Nephron (organoid): ENCODE data around the gene RGS10.
"Not testable (repeated sequence)": the region's sequence is repeated elsewhere in the genome, so short reads cannot be mapped to it uniquely, and the experiment has no call there.

Source experiments
- H3K27ac Mint-ChIP-seq, 3 experiments: 2 replicates each; pipeline ENCODE4 v1.8.0; 2020; ENCODE audit warnings: mixed read lengths in 3 of 3, mild to moderate bottlenecking in 2 of 3, moderate library complexity in 1 of 3
- H3K27me3 Mint-ChIP-seq: 2 replicates; pipeline ENCODE4 v1.8.0; 2021; ENCODE audit warnings: low read depth, mild to moderate bottlenecking, moderate library complexity, mixed read lengths
- H3K36me3 Mint-ChIP-seq: 2 replicates; pipeline ENCODE4 v1.8.0; 2020; ENCODE audit warnings: low read depth, mixed read lengths
- H3K4me1 Mint-ChIP-seq: 2 replicates; pipeline ENCODE4 v1.8.0; 2020; ENCODE audit warnings: mixed read lengths
- H3K4me3 Mint-ChIP-seq, 3 experiments: 2 replicates each; pipeline ENCODE4 v1.8.0; 2020; ENCODE audit warnings: mild to moderate bottlenecking in 3 of 3, mixed read lengths in 3 of 3, moderate library complexity in 2 of 3
- H3K9me3 Mint-ChIP-seq: 2 replicates; pipeline ENCODE4 v1.8.0; 2020; ENCODE audit warnings: mixed read lengths
- TF ChIP-seq, protein P1 (sequence below), 3 experiments: fragments of 200-600 bp; sonication (generic); IDR thresholded peaks; one replicate each; pipeline ENCODE4 v1.5.0; 2021; ENCODE audit warnings: antibody characterized with exemption in 3 of 3; ENCODE audit not compliant: unreplicated experiment in 3 of 3

Gene RGS10

DNA sequence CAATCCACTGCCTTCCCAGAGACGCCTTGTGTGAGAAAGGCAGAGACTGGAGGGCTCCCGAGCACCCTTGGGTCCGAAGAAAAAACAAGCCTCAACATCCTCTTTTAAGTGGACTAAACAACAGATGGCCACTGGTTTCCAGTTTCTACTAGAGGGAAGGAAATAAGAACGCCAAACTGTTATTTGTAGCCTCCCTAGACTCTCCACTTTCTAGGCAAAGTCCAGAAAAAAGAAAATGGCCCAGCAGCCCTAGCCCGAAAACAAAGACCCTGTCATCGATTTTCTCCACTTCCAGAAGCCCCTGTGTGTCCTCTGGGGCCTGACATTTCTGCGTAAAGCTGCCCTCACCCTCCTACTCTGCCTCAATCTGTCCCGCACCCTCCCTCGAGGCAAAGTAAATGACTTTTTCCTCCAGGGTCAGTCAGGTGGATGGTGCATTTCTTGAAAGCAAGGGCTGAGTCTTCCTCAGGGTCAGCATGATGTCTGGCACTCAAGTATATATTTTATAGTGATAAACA is 6.0 kb downstream of the RGS10 start:
- Mint-ChIP-seq H3K4me3 (no peak overlapping the region), H3K27ac (peak overlapping the region in 1 of 3 experiments; percentile 33), H3K27me3 (peaks cover 65% of the 10 kb centered on the region), H3K36me3 (no peaks in the 10 kb centered on the region), H3K9me3 (no peaks in the 10 kb centered on the region), H3K4me1 (peaks cover 38% of the 10 kb centered on the region)
- TF ChIP-seq, protein P1, sequence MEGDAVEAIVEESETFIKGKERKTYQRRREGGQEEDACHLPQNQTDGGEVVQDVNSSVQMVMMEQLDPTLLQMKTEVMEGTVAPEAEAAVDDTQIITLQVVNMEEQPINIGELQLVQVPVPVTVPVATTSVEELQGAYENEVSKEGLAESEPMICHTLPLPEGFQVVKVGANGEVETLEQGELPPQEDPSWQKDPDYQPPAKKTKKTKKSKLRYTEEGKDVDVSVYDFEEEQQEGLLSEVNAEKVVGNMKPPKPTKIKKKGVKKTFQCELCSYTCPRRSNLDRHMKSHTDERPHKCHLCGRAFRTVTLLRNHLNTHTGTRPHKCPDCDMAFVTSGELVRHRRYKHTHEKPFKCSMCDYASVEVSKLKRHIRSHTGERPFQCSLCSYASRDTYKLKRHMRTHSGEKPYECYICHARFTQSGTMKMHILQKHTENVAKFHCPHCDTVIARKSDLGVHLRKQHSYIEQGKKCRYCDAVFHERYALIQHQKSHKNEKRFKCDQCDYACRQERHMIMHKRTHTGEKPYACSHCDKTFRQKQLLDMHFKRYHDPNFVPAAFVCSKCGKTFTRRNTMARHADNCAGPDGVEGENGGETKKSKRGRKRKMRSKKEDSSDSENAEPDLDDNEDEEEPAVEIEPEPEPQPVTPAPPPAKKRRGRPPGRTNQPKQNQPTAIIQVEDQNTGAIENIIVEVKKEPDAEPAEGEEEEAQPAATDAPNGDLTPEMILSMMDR (IDR thresholded peaks at IDR 0.05; ENCODE audit: unreplicated experiment in 3 of 3): no peak

DNA sequence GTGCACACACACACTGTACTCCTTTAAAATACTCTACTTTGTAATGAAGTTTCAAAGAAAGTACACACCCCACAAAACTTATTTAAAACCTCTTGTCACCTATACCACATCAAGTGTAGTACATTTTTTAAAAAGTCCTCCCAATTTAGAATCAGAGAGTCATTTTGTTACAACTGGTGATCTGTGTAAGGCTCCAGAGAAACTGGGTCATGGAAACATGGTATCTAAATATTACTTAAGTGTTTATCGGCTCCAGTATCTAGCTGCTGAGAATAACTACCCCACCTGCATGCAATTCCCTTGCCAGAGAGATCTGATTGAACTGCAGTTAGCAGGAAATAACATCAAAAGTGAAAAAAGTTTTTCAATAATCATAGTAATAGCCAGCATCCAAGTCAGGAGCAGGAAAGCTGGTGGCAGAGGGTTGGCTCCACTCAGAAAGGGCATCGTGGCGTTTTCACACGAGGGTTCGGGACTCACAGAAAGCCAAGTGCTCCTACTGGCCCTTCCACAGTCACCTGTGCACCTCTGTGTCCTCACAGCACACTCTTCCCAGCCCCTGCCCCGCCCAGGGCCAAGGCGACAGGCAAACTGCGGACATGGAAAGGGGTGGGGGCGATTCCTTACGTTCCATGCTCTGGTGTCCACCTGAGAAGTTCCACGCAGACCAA is 6.5 kb downstream of the RGS10 start:
- H3K27ac Mint-ChIP-seq: peak overlapping the region; percentile 18 to 60 (median 37)
- no peaks in the 10 kb centered on the region for H3K36me3 Mint-ChIP-seq
- TF ChIP-seq, protein P1 (IDR thresholded peaks at IDR 0.05; ENCODE audit: unreplicated experiment in 3 of 3): no peak
- no peaks in the 10 kb centered on the region for H3K9me3 Mint-ChIP-seq
- no peak overlapping the region for H3K4me3 Mint-ChIP-seq
- H3K27me3 Mint-ChIP-seq: peaks cover 59% of the 10 kb centered on the region
- H3K4me1 Mint-ChIP-seq: peaks cover 36% of the 10 kb centered on the region

DNA sequence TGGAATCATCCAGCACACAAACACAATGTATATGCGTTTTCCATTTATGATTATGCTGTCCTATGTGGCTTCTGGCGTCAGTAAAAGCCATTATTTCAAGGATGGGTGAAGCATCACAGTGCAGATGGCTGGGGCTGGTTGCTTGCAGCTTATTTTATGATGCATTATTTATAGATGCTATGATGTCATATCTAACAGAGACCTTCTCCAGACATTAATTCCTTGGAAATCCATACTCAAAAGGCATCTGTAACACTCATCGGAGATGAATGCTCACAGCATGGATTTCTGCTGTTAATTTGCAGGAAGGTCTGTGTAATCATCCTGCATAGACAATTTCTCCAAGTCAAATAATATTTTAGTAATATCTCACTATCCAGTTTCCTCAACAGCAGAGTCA is 7.2 kb downstream of the RGS10 start:
- no peaks in the 10 kb centered on the region for H3K36me3 Mint-ChIP-seq
- peak overlapping the region in 2 of 3 experiments; percentile 18 to 37 for H3K27ac Mint-ChIP-seq
- H3K27me3 Mint-ChIP-seq: peaks cover 52% of the 10 kb centered on the region
- TF ChIP-seq, protein P1 (IDR thresholded peaks at IDR 0.05; ENCODE audit: unreplicated experiment in 3 of 3): no peak
- no peak overlapping the region for H3K4me3 Mint-ChIP-seq
- H3K4me1 Mint-ChIP-seq: peaks cover 33% of the 10 kb centered on the region
- H3K9me3 Mint-ChIP-seq: no peaks in the 10 kb centered on the region

DNA sequence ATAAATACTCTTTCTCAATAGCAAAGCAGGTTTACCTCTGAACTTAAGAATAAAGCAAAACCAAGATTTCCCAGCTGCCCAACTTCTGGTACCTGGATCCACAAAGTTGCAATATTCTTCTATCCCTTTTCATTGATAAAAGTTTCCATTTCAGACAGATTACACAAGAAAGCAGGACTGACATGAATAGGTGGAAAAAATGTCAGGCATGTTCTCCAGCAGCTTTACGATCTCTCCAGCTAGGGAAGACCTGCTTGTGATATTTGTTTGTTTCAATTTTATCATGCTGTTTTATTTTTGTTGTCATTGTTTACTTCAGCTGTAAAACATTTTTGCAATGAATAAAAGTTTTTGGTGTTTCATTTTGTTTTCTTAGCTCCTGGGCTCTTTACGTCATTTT is 9.0 kb downstream of the RGS10 start:
- peaks cover 34% of the 10 kb centered on the region for H3K27me3 Mint-ChIP-seq
- H3K36me3 Mint-ChIP-seq: no peaks in the 10 kb centered on the region
- TF ChIP-seq, protein P1 (IDR thresholded peaks at IDR 0.05; ENCODE audit: unreplicated experiment in 3 of 3): no peak
- H3K9me3 Mint-ChIP-seq: no peaks in the 10 kb centered on the region
- no peak overlapping the region for H3K27ac Mint-ChIP-seq
- no peak overlapping the region for H3K4me3 Mint-ChIP-seq
- H3K4me1 Mint-ChIP-seq: peaks cover 33% of the 10 kb centered on the region

DNA sequence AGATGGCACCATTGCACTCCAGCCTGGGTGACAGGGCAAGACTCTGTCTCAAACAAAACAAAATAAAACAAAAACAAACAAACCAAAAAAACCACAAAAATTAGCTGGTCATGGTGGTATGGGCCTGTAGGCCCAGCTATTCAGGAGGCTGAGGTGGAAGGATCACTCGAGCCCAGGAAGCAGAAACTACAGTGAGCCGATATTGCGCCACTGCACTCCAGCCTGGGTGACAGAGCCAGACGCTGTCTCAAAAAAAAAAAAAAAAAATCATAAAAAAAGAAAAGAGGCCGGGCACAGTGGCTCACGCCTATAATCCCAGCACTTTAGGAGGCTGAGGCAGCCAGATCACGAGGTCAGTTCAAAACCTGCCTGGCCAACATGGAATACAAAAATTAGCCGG is 9.7 kb downstream of the RGS10 start:
- not testable (repeated sequence) for H3K36me3 Mint-ChIP-seq, H3K27ac Mint-ChIP-seq, H3K9me3 Mint-ChIP-seq, H3K4me3 Mint-ChIP-seq
- Mint-ChIP-seq H3K27me3 (peaks cover 28% of the 10 kb centered on the region), H3K4me1 (peaks cover 32% of the 10 kb centered on the region)

DNA sequence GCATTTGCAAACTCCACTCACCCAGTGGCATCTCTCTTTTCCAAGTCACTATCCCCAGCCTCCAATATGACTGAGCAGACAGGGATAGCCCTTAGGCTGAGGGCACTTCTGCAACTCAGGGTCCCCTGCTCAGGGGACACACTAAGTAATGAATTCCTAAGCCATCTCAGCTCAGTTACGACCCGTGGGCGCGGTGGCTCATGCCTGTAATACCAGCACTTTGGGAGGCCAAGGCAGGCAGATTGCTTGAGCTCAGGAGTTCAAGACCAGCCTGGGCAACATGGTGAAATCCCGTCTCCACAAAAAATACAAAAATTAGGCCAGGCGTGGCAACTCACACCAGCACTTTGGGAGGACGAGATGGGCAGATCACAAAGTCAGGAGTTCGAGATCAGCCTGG is 10.3 kb downstream of the RGS10 start:
- peaks cover 29% of the 10 kb centered on the region for H3K4me1 Mint-ChIP-seq
- H3K27ac Mint-ChIP-seq, H3K4me3 Mint-ChIP-seq: not testable (repeated sequence)

DNA sequence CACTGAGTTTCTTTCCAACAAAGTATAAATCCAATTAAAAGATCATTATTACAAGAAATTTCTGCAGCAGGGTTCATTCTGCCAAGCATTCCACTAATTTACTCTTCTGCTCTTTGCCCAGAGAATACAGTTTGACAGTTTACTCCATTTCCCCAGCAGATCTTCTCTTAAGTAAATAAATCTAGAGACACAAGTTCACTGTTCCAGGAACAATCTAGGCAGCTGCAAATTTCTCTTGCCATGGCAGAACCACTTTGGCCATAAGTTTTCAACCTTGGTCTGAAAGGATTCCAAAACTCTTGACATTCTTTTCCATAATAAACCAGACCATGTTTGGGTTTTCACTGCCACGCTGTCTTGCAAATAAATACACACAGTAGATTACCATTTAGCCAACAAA is 11.5 kb downstream of the RGS10 start:
- H3K4me3 Mint-ChIP-seq: no peak overlapping the region
- peak overlapping the region in 1 of 3 experiments; percentile 5 for H3K27ac Mint-ChIP-seq
- TF ChIP-seq, protein P1 (IDR thresholded peaks at IDR 0.05; ENCODE audit: unreplicated experiment in 3 of 3): no peak
- H3K27me3 Mint-ChIP-seq: peaks cover 19% of the 10 kb centered on the region
- no peaks in the 10 kb centered on the region for H3K9me3 Mint-ChIP-seq
- H3K36me3 Mint-ChIP-seq: no peaks in the 10 kb centered on the region
- peaks cover 32% of the 10 kb centered on the region for H3K4me1 Mint-ChIP-seq

More for the DNA sequence above, 10.3 kb downstream of the RGS10 start:
- H3K9me3 Mint-ChIP-seq, H3K36me3 Mint-ChIP-seq: not testable (repeated sequence)
- peaks cover 26% of the 10 kb centered on the region for H3K27me3 Mint-ChIP-seq

DNA sequence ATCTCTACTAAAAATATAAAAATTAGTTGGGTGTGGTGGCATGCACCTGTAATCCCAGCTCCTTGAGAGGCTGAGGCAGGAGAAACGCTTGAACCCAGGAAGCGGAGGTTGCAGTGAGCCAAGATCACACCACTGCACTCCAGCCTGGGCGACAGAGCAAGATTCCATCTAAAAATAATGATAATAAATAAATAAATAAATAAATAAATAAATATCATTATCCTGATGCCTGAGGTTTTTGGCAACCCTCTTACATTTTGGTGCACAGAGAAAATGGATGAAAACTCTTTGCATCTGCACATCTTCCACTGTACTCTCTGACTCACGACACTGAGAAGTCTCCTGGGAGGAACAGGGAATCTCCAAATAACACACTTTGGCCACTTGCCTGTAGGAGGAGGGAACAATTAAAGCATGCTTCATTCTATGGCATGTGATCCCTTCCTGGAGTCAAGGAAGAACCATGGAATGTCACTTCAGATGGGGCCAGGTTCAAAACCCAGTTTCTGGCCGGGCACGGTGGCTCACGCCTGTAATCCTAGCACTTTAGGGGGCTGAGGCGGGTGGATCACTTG is 13.8 kb downstream of the RGS10 start:
- not testable (repeated sequence) for H3K27ac Mint-ChIP-seq, H3K4me3 Mint-ChIP-seq, H3K36me3 Mint-ChIP-seq, H3K9me3 Mint-ChIP-seq
- H3K27me3 Mint-ChIP-seq: peaks cover 12% of the 10 kb centered on the region
- H3K4me1 Mint-ChIP-seq: peaks cover 32% of the 10 kb centered on the region
